ENCODE data around the gene PLD1. TPM values are rescaled to one million over a fixed set of nuclear protein-coding genes. Genes with fewer than 3 reads are reported as not detected.

Gene PLD1
- total RNA-seq, 1 experiment from 2014 or later = 5.3 TPM

- H3K9me3 Mint-ChIP-seq (ENCODE audit: unreplicated experiment) = no peaks in the 10 kb centered on the region
- no peaks in the 10 kb centered on the region for H3K4me1 Mint-ChIP-seq (ENCODE audit: low read depth, unreplicated experiment)
- Histone ChIP-seq H3K4me3 (ENCODE audit: low read depth, low read length) (no peak overlapping the region), H3K27me3 (replicated peaks; ENCODE audit: control insufficient read depth, insufficient read depth, low read length) (no peaks in the 10 kb centered on the region), H3K36me3 (ENCODE audit: control insufficient read depth, insufficient read depth, low read length) (no peaks in the 10 kb centered on the region), H3K4me1 (peaks cover 11% of the 10 kb centered on the region), H3K9me3 (no peaks in the 10 kb centered on the region)
- H3K36me3 Mint-ChIP-seq (ENCODE audit: insufficient read depth, unreplicated experiment) = no peaks in the 10 kb centered on the region
- TF ChIP-seq, protein P1, sequence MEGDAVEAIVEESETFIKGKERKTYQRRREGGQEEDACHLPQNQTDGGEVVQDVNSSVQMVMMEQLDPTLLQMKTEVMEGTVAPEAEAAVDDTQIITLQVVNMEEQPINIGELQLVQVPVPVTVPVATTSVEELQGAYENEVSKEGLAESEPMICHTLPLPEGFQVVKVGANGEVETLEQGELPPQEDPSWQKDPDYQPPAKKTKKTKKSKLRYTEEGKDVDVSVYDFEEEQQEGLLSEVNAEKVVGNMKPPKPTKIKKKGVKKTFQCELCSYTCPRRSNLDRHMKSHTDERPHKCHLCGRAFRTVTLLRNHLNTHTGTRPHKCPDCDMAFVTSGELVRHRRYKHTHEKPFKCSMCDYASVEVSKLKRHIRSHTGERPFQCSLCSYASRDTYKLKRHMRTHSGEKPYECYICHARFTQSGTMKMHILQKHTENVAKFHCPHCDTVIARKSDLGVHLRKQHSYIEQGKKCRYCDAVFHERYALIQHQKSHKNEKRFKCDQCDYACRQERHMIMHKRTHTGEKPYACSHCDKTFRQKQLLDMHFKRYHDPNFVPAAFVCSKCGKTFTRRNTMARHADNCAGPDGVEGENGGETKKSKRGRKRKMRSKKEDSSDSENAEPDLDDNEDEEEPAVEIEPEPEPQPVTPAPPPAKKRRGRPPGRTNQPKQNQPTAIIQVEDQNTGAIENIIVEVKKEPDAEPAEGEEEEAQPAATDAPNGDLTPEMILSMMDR (IDR thresholded peaks at IDR 0.05; ENCODE audit: insufficient read depth in 1 of 2, low read depth in 1 of 2, low read length in 1 of 2, severe bottlenecking in 1 of 2, unreplicated experiment in 1 of 2) = no peak
- ChIA-PET POLR2A (no interaction called here), CTCF (no interaction called here)
- H3K27ac Mint-ChIP-seq (ENCODE audit: unreplicated experiment) = no peak overlapping the region
- BruUV-seq (replicated peaks) = no TSS peak
- intact Hi-C loops (cut with micrococcal nuclease; ENCODE audit: unreplicated experiment) = no loop called here
- DNase-seq = no peak
- no peak overlapping the region for H3K4me3 Mint-ChIP-seq (ENCODE audit: unreplicated experiment)
- no peaks in the 10 kb centered on the region for H3K27me3 Mint-ChIP-seq (ENCODE audit: insufficient read depth, unreplicated experiment)
These were observed 77.5 kb downstream of the PLD1 start for GRCh38 chr3:171732756-171733155.

DNA sequence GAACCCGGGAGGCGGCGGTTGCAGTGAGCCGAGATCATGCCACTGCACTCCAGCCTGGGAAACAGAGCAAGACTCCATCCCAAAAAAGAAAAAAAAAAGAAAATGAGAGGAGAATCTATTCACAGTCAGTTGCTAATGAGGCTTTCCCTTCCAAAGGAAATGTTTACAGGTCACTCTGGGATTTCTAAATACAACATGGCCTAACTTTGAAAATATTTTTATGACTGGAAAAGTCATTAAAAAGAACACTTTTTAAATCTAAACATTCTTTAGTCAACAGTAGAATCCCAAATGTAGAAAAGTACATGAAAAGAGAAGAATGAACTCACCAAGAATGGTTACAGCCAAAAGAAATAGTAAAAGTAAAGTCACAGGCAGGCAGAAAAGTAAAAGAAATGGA is 78.6 kb downstream of the PLD1 start:
- BruUV-seq (replicated peaks) = no TSS peak
- intact Hi-C loops (cut with micrococcal nuclease; ENCODE audit: unreplicated experiment) = no loop called here

DNA sequence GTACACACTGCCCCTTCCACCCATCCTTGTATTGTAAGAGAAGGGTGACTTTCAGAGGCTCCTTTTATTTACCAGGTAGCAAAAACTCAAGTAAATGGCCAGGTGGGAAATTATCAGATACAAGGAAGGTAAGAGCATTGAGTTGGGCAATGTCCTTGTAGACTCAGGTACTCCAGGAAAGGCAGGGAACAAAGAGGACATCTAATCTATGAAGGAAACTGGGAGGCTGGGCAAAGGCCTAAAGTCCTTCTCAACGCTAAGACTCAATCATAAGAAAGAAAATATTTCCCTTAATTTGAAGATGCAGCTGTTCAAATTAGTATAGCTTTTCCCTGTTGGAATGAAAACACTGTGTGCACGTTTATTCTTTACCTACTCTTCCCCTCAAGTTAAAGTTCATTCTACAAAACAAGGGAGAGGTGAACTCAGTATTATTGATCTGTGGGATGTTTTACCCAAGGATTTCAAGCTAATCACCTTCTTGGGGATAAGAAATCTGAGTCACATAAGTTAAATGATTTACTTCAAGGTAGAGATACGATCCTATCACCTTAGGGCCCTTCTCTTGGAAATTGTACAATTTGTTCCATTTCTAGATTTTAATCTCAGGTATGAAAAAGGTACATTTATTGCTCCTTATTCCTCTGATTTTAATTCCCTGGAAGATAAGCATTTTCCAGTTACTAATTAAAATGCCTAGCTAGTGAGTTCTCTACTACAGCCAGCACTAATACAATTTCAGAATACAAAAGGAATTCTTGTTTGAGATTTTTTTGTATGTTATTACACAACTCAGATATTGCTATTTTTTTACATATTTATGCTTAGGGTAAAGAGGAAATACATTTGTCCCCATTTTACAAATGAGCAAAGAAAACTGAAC is 80.6 kb downstream of the PLD1 start:
- BruUV-seq (replicated peaks) = no TSS peak
- intact Hi-C loops (cut with micrococcal nuclease; ENCODE audit: unreplicated experiment) = no loop called here

More for the DNA sequence above, 78.6 kb downstream of the PLD1 start:
- Histone ChIP-seq H3K4me3 (ENCODE audit: low read depth, low read length) (no peak overlapping the region), H3K9me3 (no peaks in the 10 kb centered on the region), H3K4me1 (peaks cover 7% of the 10 kb centered on the region), H3K27me3 (replicated peaks; ENCODE audit: control insufficient read depth, insufficient read depth, low read length) (no peaks in the 10 kb centered on the region), H3K36me3 (ENCODE audit: control insufficient read depth, insufficient read depth, low read length) (no peaks in the 10 kb centered on the region)
- Mint-ChIP-seq H3K27me3 (ENCODE audit: insufficient read depth, unreplicated experiment) (no peaks in the 10 kb centered on the region), H3K27ac (ENCODE audit: unreplicated experiment) (no peak overlapping the region), H3K4me3 (ENCODE audit: unreplicated experiment) (no peak overlapping the region), H3K36me3 (ENCODE audit: insufficient read depth, unreplicated experiment) (no peaks in the 10 kb centered on the region), H3K4me1 (ENCODE audit: low read depth, unreplicated experiment) (no peaks in the 10 kb centered on the region), H3K9me3 (ENCODE audit: unreplicated experiment) (no peaks in the 10 kb centered on the region)
- CTCF ChIA-PET = no interaction called here
- DNase-seq = no peak
- POLR2A ChIA-PET = no interaction called here
- TF ChIP-seq, protein P1 (IDR thresholded peaks at IDR 0.05; ENCODE audit: insufficient read depth in 1 of 2, low read depth in 1 of 2, low read length in 1 of 2, severe bottlenecking in 1 of 2, unreplicated experiment in 1 of 2) = no peak

More for the DNA sequence above, 80.6 kb downstream of the PLD1 start:
- TF ChIP-seq, protein P1 (IDR thresholded peaks at IDR 0.05; ENCODE audit: insufficient read depth in 1 of 2, low read depth in 1 of 2, low read length in 1 of 2, severe bottlenecking in 1 of 2, unreplicated experiment in 1 of 2) = no peak
- no peak for DNase-seq
- ChIA-PET CTCF (no interaction called here), POLR2A (no interaction called here)
- Histone ChIP-seq H3K4me1 (no peaks in the 10 kb centered on the region), H3K27me3 (replicated peaks; ENCODE audit: control insufficient read depth, insufficient read depth, low read length) (no peaks in the 10 kb centered on the region), H3K4me3 (ENCODE audit: low read depth, low read length) (no peak overlapping the region), H3K9me3 (no peaks in the 10 kb centered on the region), H3K36me3 (ENCODE audit: control insufficient read depth, insufficient read depth, low read length) (no peaks in the 10 kb centered on the region)
- no peaks in the 10 kb centered on the region for H3K27me3 Mint-ChIP-seq (ENCODE audit: insufficient read depth, unreplicated experiment)
- H3K9me3 Mint-ChIP-seq (ENCODE audit: unreplicated experiment) = no peaks in the 10 kb centered on the region
- no peak overlapping the region for H3K27ac Mint-ChIP-seq (ENCODE audit: unreplicated experiment)
- H3K4me3 Mint-ChIP-seq (ENCODE audit: unreplicated experiment) = no peak overlapping the region
- no peaks in the 10 kb centered on the region for H3K4me1 Mint-ChIP-seq (ENCODE audit: low read depth, unreplicated experiment)
- H3K36me3 Mint-ChIP-seq (ENCODE audit: insufficient read depth, unreplicated experiment) = no peaks in the 10 kb centered on the region

Measured in Caco-2 (cell line).